Fibroblast of pulmonary artery (primary cell): ENCODE results near the gene PRKAR1B.

Source experiments
- DNase-seq: peaks from one replicate; pipeline ENCODE4 v3.0.0-alpha.2; 2010; ENCODE audit warnings: low read depth
- H3K4me3 ChIP-seq: replicated peaks from 2 replicates; pipeline ENCODE4 v1.5.1; 2011; ENCODE audit warnings: low read depth, mild to moderate bottlenecking, control low read depth, low read length, moderate library complexity
- TF ChIP-seq, protein P1 (sequence below): IDR thresholded peaks from 2 replicates; pipeline ENCODE4 v1.5.1; 2011; ENCODE audit warnings: mild to moderate bottlenecking, control low read depth, low read length, inconsistent platforms; ENCODE audit errors: missing control alignments

The PRKAR1B gene

DNA sequence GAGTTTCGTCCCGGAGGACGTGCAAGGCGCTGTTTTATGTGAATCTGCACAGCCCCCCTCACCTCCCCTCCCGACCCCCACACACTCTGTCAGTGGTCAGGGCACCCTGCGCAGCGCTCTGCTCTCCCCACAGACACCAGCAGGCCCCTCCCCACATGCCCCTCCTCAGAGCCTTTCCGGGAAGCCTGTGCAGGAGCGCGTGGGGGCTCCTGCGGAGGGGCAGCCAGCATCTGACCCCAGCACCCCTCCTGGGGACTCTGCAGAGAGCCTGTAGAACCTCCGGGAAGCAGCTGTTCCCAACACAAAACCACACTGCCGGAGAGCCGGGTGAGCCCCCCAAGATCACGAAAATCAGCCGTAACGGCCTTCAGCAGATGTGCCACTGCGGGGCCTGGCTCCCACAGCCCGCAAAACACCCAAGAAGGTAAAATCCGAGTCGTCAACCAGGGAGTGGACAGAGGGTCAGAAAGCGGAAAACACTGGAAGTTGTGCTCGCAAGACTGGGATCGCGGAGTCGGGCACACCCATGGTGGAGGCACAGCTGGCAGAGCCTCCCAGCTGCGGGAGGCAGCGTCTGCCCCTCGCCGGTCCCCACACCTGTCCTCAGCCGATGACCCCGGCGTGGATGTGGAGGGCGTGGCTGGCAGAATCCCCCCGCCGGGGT is 153.7 kb downstream of the PRKAR1B start:
- DNase-seq = no peak
- TF ChIP-seq, protein P1, sequence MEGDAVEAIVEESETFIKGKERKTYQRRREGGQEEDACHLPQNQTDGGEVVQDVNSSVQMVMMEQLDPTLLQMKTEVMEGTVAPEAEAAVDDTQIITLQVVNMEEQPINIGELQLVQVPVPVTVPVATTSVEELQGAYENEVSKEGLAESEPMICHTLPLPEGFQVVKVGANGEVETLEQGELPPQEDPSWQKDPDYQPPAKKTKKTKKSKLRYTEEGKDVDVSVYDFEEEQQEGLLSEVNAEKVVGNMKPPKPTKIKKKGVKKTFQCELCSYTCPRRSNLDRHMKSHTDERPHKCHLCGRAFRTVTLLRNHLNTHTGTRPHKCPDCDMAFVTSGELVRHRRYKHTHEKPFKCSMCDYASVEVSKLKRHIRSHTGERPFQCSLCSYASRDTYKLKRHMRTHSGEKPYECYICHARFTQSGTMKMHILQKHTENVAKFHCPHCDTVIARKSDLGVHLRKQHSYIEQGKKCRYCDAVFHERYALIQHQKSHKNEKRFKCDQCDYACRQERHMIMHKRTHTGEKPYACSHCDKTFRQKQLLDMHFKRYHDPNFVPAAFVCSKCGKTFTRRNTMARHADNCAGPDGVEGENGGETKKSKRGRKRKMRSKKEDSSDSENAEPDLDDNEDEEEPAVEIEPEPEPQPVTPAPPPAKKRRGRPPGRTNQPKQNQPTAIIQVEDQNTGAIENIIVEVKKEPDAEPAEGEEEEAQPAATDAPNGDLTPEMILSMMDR = no peak
- no peak overlapping the region for H3K4me3 ChIP-seq

DNA sequence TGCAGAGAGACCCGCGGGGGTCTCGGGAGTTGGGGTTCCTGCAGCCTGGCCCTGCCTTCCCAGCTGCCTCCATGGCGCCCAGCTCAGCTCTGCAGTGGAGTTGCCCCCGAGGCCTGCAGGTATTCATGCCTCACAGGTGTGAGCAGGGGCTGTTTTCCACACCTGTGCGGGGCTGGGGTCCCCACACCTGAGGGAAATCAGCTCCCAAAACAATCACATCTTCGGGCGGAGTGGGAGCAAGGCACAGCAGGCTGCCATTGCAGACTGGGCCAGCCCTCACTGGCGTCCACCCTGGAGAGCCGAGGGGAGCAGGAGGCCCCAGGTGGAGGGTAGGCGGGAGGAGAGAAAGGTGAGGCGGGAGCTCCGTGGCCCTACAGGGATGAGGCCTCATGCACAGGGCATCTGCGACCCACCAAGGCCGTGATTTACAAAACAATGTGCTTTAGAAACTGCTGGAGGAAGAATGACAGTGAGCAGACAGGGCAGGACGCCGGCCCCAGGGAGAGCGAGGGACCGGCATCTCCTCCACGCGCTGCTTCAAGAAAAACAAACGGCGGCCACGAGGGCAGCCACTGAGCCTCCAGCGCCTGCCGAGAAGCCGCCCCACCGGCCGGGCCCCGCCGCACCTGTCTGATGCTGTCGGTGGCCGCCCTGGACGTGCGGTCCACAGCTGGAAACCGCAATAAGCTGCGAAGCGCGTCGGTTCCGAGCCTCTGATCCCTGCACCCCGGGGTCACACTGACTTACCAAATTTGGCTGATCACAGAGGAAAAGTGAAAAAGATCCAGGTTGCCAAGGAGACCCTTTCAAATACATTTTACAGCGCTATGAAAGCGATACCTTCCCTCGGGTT is 154.4 kb downstream of the PRKAR1B start:
- TF ChIP-seq, protein P1 = no peak
- H3K4me3 ChIP-seq = no peak overlapping the region
- DNase-seq = no peak

DNA sequence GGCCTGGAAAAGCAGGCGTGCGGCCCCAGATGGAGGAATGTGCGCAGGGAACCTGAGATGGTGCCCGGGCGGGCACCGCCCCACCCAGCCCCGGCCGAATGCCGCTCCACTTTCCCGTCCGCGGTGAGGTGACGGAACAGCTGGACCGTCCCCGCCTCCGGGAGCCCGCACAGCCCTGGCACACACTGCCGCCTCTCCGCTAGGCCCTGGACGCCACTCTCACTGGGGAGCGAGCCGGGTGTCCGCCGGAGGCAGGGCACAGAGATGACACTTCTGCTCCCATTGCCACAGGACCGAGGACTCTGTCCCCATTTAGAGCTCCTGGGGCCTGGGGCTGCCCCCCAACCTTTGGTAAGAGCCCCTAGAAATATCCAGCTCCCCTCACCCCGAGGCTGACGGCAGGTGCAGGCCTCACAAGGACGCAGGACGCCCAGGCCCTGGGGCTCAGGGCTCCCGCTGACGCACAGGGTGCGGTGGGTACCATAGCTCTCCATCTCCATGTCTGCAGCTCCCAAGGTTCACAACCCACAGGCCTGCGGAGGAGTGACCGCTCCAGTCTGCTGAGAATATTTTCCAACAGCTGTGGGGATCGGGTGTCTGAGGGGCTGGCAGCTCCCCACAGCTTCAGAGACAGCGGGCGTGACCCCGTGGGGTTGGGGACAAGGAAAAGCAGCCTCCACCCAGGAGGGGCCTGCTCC is 155.2 kb downstream of the PRKAR1B start:
- no peak for DNase-seq
- no peak overlapping the region for H3K4me3 ChIP-seq
- TF ChIP-seq, protein P1 = no peak

DNA sequence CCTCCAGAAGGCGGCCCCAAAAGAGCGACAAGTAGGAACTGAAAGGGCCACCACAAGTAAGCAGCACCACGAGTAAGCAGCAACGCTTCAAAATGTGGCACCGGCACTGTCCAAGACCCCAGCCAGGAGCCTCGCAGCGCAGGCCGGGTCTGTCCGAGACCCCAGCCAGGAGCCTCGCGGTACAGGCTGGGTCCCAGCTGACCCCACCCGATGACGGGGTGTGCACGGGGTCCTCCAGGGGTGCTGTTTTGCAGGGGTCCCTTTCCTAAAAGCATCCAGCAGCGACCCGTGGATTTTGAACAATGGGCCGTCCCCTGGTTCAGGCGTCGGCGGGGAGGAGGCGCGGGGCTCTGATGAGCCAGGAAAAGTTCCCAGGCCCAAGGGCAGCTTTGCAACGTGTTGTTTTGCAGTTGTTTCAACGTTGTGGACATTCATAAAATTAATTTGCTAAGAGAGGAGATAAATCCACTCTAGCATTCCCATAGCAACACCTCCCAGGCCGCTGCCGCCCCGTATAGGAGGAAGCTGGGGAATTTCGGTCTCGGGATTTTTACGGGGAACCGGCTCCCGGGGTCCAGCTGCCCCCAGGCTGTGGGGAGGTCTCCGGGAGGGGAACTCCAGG is 155.9 kb downstream of the PRKAR1B start:
- DNase-seq = no peak
- H3K4me3 ChIP-seq = no peak overlapping the region
- TF ChIP-seq, protein P1 = no peak

DNA sequence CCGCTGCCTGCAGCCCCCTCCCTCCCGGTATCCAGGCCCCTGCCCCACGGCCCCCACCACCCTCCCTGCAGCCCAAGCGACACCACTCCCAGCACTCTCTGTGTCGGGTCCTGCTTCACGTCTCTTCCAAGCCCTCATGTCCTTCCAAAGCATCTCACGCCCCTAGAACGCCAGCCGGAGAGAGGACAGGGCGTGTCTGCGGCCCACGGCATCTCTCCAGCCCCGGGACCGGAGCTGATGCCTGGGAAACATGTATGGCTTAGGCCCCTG is 156.3 kb downstream of the PRKAR1B start:
- TF ChIP-seq, protein P1 = no peak
- no peak for DNase-seq
- no peak overlapping the region for H3K4me3 ChIP-seq

DNA sequence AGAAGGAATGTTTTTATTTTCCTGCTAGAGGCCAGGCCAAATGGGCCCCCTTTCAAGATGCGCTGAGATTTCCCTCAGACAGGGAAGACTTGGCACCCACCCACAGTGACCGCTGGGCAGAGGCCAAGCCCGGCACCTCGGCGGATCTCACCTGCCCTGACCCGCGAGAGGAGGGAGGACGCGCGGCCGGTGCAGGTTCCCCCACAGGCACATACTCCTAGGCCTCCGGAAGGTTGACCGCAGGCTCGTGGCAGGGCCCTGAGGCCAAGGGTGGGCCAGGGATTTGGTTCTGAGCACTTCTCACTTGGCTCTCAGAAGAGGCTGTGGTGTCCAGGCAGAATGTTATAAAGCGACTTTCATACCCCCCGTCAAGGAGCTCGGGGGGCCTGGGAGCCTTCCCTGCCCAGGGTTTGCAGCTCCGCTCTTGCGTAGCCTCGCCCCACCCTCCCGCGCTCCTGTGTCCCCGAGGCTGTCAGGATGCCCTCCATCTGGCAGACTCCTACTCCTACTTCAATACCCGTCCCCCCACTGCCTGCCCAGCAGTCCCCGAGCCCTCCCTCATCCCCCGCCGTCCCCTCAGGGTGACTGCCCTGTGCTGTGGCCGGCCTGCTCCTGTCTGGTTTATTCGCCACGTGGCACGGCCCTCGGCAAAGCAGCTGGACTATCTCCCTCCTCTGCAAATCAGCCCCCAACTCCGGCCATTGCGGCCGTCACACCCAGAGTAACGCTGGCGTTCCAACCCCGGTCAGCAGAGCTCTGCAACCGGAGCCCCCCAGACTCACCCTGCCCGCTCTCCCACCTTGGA is 156.9 kb downstream of the PRKAR1B start:
- no peak for DNase-seq
- H3K4me3 ChIP-seq = no peak overlapping the region
- TF ChIP-seq, protein P1 = no peak
